ENCODE measurements around the gene LDLR.
"Not testable (repeated sequence)": the region's sequence is repeated elsewhere in the genome, so short reads cannot be mapped to it uniquely, and the experiment has no call there.

The LDLR gene

DNA sequence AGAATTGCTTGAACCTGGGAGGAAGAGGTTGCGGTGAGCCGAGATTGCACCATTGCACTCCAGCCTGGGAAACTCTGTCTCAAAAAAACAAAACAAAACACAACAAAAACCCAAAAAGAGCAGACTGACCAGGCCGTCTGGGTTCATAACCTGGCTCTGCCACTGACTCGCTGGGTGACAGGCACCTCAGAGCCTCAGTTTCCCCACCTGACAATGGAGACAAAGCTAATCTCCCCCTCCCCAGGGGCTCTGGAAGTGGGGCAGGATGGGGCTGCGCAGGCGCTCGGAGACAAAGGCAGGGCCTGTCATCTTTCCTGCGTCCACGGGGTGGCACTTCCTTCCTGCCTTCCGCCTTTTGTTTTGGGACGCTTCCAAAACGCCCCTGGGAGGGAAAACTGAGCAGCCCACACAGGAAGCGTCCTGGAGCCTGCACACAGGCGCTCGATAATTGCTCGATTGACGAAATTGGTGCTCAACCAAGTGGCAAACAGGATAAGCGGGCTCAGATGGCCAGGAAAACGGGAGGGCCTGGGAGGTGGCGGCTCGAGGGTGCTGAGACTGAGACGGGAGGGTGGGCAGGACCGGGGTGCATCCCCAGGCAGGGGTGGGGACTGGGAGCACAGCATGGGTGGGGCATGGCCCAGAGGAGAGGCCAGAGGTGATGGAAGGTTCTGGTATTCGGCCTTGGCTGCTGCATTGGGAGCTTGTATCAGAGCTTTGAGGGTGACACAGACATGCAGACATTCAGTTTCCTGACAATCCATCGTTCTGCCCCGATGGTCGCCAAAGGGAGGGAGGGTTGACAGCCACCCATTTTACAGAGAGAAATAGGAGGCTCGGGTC, 48.5 kb downstream of the LDLR start:
- Mint-ChIP-seq H3K27ac (no peak overlapping the region), H3K4me1 (ENCODE audit: low read depth) (peaks cover 7% of the 10 kb centered on the region), H3K9me3 (ENCODE audit: low read depth) (no peaks in the 10 kb centered on the region), H3K4me3 (peak overlapping the region; percentile 79), H3K36me3 (no peaks in the 10 kb centered on the region), H3K27me3 (no peaks in the 10 kb centered on the region)

DNA sequence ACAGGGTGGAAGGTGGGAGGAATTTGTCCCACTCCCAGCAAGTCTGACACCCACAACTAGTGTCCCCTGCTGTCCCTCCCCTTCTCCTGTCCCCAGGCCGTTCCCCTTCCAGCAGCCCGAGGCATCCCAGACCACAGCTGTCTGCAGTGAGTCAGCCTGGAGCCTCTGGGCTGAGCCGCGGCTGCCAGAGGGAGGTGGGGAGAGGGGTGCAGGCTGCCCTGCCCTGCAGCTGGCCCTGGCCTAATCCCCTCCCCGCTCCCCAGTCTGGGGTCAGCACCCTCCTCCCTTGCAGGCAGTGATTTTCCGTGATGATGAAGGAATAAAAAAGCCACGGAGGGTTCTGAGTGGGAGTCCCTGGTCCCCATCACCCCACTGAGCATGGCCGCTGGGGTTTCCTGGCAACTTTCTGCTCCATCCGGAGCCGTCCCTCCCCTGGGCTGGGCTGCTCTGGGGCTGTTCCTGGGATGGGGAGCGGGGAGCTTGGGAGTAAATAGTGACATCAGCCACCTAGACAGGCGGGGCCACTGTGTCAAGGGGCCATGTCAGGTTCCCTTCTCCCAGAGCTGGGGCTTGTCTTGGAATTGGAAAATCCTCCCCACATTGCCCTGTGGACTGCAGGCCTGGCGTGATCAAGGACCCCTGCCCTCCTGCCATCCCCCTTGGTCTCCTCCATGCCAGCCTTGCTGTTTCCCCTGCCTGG, 49.5 kb downstream of the LDLR start:
- H3K9me3 Mint-ChIP-seq (ENCODE audit: low read depth), result no peaks in the 10 kb centered on the region
- no peaks in the 10 kb centered on the region for H3K27me3 Mint-ChIP-seq
- peaks cover 12% of the 10 kb centered on the region for H3K4me1 Mint-ChIP-seq (ENCODE audit: low read depth)
- H3K27ac Mint-ChIP-seq, result no peak overlapping the region
- H3K4me3 Mint-ChIP-seq, result no peak overlapping the region
- H3K36me3 Mint-ChIP-seq, result no peaks in the 10 kb centered on the region

DNA sequence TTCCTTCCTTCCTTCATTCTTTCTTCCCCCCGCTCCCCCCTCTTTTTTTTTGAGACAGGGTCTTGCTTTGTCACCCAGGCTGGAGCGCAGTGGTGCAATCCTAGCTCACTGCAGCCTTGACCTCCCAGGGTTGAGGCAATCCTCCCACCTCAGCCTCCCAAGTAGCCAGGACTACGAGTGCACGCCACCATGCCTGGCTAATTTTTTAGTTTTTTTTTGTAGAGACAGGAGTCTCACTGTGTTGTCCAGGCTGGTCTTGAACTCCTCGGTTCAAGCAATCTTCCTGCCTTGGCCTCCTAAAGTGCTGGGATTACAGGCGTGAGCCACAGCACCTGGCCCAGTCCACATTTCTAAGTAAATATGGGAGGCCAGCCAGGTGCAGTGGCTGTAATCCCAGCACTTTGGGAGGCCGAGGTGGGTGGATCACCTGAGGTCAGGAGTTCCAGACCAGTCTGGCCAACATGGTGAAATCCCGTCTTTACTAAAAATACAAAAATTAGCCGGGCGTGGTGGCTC, 50.8 kb downstream of the LDLR start:
- peaks cover 12% of the 10 kb centered on the region for H3K4me1 Mint-ChIP-seq (ENCODE audit: low read depth)
- H3K27me3 Mint-ChIP-seq; H3K4me3 Mint-ChIP-seq; H3K36me3 Mint-ChIP-seq; H3K9me3 Mint-ChIP-seq (ENCODE audit: low read depth); H3K27ac Mint-ChIP-seq: not testable (repeated sequence)

DNA sequence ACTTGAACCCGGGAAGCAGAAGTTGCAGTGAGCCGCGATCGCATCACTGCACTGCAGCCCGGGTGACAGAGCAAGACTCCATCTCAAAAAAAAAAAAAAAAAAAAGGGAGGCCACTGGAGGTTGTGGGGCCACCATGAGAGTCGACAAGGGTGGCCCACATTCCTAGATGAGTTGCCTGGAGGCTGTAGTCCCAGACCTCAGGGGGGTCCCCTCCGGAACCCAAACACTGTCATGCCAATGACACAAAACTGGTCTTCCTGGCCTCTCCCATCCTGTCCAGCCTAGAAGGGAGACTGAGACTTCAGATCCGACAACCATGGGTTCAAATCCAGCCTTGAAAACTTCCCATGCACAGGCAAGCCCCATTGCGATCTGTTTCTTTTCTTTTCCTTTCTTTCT, 51.6 kb downstream of the LDLR start:
- Mint-ChIP-seq H3K36me3 (no peaks in the 10 kb centered on the region), H3K27ac (no peak overlapping the region), H3K9me3 (ENCODE audit: low read depth) (no peaks in the 10 kb centered on the region), H3K27me3 (no peaks in the 10 kb centered on the region), H3K4me1 (ENCODE audit: low read depth) (peaks cover 12% of the 10 kb centered on the region), H3K4me3 (no peak overlapping the region)

DNA sequence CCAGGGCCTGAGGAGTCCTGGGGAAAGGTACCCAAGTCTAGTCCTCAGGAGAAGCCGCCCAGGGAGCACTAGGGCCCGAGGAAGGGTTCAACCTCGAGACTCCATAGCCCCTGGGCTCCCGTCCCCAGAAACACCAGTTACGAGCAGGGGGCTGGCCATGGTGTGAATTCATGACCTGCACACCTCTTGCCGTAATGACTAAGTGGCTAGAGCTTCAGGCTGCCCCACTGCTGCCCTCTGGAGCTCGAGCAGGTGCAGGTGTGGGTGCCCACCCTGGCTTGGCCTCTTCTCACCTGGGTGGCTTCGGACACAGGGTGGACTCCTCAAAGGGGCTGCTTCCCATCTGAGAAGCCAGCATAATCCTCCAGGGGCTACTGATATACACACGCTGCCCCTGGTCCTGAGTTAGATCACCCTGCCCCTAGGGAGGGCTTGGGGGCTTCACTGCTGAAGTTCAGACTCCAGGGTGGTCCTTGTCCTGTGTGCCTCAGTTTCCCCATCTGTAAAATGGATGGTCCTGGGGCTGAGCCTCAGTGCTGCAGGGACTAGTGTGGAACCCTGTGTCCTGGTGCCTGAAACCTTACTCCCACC, 52.8 kb downstream of the LDLR start:
- H3K27me3 Mint-ChIP-seq, result no peaks in the 10 kb centered on the region
- no peaks in the 10 kb centered on the region for H3K9me3 Mint-ChIP-seq (ENCODE audit: low read depth)
- no peaks in the 10 kb centered on the region for H3K36me3 Mint-ChIP-seq
- peaks cover 12% of the 10 kb centered on the region for H3K4me1 Mint-ChIP-seq (ENCODE audit: low read depth)
- H3K27ac Mint-ChIP-seq, result no peak overlapping the region
- H3K4me3 Mint-ChIP-seq, result no peak overlapping the region

DNA sequence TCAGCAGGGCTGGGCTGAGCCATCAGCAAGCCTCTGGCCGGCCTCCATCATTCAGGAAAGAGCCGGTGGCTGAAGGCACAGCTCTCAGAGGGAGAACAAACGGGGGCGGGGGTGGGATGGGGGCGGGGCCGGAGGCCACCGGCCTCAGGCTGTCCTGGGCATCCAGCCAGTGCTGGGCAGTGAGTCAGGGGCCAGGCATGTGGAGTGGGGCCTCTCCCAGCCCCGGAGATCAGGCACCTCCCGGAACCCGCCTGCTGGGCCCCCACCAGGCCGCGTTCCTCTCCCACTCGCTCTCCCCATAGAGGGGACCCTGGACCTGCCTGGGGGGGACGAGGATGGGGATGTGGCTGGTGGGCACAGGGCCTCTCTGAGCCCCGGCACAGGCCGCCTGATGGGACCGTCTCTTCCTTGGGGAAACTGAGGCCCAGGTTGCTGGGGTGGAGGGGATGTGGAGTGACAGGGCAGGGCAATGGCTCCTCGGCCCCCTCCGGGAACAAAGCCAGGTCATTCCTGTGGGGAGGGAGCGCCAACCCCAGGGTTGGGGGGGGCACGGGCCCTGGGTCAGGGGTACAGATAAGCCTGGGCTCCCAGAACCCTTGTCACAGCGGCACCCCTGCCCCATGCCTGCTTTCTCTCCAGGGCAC, 53.4 kb downstream of the LDLR start:
- no peak overlapping the region for H3K4me3 Mint-ChIP-seq
- H3K36me3 Mint-ChIP-seq, result no peaks in the 10 kb centered on the region
- H3K27me3 Mint-ChIP-seq, result no peaks in the 10 kb centered on the region
- H3K27ac Mint-ChIP-seq, result no peak overlapping the region
- H3K4me1 Mint-ChIP-seq (ENCODE audit: low read depth), result peaks cover 11% of the 10 kb centered on the region
- H3K9me3 Mint-ChIP-seq (ENCODE audit: low read depth), result no peaks in the 10 kb centered on the region

DNA sequence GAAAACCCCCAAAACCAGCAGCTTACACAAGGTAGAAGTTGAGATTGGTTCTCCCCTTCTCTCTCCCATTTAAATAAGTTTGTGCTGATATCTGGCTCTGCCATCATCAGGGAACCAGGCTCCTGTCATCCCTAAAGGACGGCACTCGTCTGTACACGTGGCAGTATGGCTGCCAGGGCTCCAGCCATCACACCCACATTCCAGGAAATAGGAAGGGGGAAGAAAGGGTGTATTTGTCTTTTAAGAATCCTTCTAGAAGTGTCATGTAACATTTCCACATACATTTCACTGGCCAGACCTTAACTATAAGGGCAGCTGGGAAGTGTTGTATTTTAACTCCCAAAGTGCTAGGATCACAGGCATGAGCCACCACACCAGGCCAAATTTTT, 56.3 kb downstream of the LDLR start:
- Mint-ChIP-seq H3K4me1 (ENCODE audit: low read depth) (peaks cover 6% of the 10 kb centered on the region), H3K36me3 (no peaks in the 10 kb centered on the region), H3K27ac (no peak overlapping the region), H3K9me3 (ENCODE audit: low read depth) (no peaks in the 10 kb centered on the region), H3K4me3 (no peak overlapping the region), H3K27me3 (no peaks in the 10 kb centered on the region)

DNA sequence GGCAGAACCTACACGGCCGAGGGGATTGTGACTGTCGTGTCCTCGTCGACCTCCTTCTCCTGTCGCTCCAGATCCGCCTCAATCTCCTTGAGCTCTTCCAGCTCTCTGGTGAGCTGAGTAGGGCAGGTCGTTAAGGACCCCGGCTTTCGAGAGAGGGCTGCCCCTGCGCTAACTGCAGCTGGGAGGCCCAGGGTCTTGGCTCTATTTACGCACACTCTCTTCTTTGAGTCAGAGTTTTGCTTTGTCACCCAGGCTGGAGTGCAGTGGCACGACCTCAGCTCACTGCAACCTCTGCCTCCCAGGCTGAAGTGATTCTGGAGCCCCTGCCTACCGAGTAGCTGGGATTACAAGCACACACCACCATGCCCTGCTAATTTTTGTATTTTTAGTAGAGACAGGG, 58.7 kb downstream of the LDLR start:
- Mint-ChIP-seq H3K4me1 (ENCODE audit: low read depth) (peaks cover 6% of the 10 kb centered on the region), H3K4me3 (no peak overlapping the region), H3K27me3 (no peaks in the 10 kb centered on the region), H3K36me3 (no peaks in the 10 kb centered on the region), H3K9me3 (ENCODE audit: low read depth) (no peaks in the 10 kb centered on the region), H3K27ac (no peak overlapping the region)

DNA sequence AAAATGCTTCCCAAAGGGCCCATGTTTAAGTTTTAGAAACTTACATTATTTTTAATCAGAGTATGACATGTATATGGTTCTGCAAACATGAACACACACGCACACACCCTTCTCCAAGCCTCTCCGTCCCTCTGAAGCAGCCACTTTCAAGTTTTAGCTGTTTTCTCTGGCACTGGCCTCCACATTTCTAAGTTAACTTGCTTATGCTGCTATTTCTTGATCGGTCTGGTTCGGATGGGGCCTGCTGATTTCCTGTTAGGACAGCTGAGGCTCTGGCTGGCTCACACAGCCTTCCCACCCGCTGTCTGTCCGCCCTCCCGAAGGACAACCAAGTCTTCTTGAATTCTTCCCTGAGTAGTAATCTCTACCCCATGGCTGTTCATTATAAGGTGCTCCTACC, 61.9 kb downstream of the LDLR start:
- peaks cover 4% of the 10 kb centered on the region for H3K4me1 Mint-ChIP-seq (ENCODE audit: low read depth)
- H3K4me3 Mint-ChIP-seq, result no peak overlapping the region
- H3K27ac Mint-ChIP-seq, result no peak overlapping the region
- H3K36me3 Mint-ChIP-seq, result no peaks in the 10 kb centered on the region
- H3K9me3 Mint-ChIP-seq (ENCODE audit: low read depth), result no peaks in the 10 kb centered on the region
- H3K27me3 Mint-ChIP-seq, result no peaks in the 10 kb centered on the region

DNA sequence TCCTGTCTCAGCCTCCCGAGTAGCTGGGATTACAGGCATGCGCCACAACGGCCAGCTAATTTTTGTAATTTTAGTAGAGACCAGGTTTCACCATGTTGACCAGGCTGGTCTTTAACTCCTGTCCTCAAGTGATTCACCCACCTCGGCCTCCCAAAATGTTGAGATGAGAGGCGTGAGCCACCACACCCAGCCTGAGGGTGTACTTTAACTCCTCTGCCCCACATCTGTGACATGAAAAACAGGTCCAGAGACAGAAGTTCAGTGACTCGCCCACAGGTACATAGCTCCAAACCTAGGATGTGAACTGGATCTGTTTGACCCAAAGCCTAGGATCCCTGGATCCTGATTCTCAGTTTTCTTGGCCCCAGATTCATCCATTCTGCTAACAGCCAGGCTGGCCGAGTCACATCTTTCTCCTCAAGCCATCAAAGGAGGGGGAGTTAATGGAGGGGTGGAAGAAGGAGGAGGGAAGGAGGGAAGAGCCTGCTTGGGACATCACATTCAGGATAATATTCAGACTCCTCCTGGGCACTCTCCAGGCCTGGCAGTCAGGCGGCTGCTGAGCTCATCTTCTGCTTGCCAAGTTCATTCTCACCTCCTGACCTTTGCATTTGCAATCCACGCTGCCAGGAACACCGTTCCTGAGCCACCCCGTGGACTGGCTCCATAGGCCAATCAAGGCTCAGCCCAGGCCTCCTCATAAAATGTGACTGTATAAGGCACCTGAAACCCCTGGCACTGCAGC, 63.2 kb downstream of the LDLR start:
- Mint-ChIP-seq H3K36me3 (no peaks in the 10 kb centered on the region), H3K4me1 (ENCODE audit: low read depth) (peaks cover 4% of the 10 kb centered on the region), H3K27me3 (no peaks in the 10 kb centered on the region), H3K9me3 (ENCODE audit: low read depth) (no peaks in the 10 kb centered on the region), H3K4me3 (no peak overlapping the region), H3K27ac (no peak overlapping the region)

DNA sequence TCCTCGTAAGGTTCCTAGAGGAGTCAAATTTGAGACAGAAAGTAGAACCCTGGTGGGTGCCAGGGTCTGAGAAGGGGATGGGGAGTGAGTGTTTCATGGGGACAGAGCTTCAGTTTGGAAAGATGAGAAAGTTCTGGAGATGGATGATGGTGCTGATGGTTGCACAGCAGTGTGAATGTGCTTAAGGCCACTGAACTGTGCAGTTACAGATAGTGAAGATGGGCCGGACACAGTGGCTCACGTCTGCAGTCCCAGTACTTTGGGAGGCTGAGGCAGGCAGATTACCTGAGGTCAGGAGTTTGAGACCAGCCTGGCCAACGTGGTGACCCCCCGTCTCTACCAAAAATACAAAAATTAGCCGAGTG, 65.4 kb downstream of the LDLR start:
- H3K4me3 Mint-ChIP-seq, result peak overlapping the region; percentile 87
- H3K36me3 Mint-ChIP-seq, result no peaks in the 10 kb centered on the region
- H3K4me1 Mint-ChIP-seq (ENCODE audit: low read depth), result peaks cover 4% of the 10 kb centered on the region
- no peaks in the 10 kb centered on the region for H3K27me3 Mint-ChIP-seq
- H3K27ac Mint-ChIP-seq, result peak overlapping the region; percentile 43
- no peaks in the 10 kb centered on the region for H3K9me3 Mint-ChIP-seq (ENCODE audit: low read depth)

DNA sequence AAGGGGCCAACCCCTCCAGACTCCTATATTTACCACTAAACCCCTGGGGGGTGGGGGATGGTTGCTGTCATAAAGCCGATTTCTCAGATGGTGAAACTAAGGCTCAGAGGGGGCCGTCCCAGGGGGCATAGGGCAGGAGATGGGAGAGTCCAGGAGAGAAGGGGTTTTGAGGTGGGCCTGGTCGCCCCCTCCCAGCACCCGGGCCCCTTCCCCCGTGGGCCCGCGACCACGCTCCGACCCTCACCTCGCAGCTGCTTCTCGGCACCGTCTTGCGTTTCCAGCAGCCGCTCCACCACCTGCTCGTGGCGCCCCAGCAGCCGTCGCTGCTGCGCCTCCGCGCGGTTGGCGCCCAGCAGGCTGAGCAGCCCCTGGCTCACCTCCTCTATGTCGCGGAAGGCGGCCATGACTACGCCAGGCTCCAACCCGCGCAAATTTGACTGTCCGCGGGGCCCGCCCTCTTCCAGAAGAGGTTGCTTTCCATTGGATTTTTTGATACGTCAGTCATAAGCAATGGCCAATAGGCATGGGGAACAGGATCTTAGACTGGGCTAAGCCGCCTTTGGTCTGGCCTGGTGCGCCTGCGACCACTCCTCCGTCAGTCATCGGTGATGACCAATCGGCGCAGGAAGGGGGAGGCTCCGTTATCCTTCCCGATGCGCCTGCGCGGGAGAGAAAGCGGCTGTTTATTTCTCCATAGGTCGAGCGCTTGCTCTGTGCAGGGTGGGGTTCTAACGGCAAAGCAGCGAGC, 66.3 kb downstream of the LDLR start, which contains the start of gene SPC24:
SPC24 (minus strand) TSS at position 410 of the 748 bp plus-strand sequence; CDS start at position 404, 6 bp downstream.
- Mint-ChIP-seq H3K4me1 (ENCODE audit: low read depth) (peaks cover 4% of the 10 kb centered on the region), H3K27ac (peak within 1 kb of the TSS; percentile 64), H3K9me3 (ENCODE audit: low read depth) (no peaks in the 10 kb centered on the region), H3K27me3 (no peaks in the 10 kb centered on the region), H3K4me3 (peak within 1 kb of the TSS; percentile 87), H3K36me3 (no peaks in the 10 kb centered on the region)

DNA sequence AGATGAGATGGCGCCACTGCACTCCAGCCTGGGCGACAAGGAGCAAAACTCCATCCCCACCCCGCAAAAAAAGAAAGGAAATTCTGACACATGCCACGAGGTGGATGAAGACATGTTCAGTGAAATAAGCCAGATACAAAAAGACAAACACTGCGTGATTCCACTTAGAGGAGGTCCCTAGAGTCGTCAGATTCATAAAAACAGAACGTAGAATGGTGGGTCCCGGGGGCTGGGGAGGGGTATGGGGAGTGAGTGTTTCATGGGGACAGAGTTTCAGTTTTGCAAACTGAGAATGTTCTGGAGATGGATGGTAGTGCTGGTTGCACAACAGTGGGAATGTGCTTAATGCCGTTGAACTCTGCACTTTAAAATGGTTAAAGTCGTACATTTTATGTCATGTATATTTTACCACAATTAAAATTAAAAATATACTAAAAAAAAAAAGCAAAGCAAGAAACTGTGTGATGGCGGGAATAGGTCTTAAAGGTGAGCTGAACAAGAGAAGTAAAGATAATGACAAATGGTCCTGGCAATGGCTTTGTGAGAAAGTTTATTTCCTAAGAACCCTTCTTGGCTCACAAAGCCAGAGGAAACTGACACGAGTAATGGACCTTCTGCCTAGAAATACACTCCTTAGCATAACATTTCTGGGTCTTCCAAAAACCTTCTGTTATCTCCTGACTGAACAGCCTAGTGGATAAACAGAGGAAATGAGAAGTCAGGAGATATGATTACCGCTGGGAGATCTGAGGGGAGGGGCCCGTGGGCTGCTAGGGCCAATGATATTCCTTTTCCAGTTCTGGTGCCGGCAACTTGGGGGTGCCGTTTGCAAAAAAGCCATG, 70.6 kb downstream of the LDLR start:
- H3K9me3 Mint-ChIP-seq (ENCODE audit: low read depth), result no peaks in the 10 kb centered on the region
- no peaks in the 10 kb centered on the region for H3K36me3 Mint-ChIP-seq
- H3K4me1 Mint-ChIP-seq (ENCODE audit: low read depth), result no peaks in the 10 kb centered on the region
- no peak overlapping the region for H3K27ac Mint-ChIP-seq
- no peak overlapping the region for H3K4me3 Mint-ChIP-seq
- H3K27me3 Mint-ChIP-seq, result no peaks in the 10 kb centered on the region
